ENCODE measurements around the gene G6PC1. TPM values are rescaled to one million over a fixed set of nuclear protein-coding genes. Genes with fewer than 3 reads are reported as not detected.

The G6PC1 gene
- total RNA-seq, 1 experiment from 2014 or later = 0.08 TPM

GRCh38 chr17:42857389-42857788 lies 43.2 kb upstream of the G6PC1 start:
- ChIA-PET CTCF (no interaction called here), POLR2A (interaction anchor here (0.5 kb wide), 1 partner anchor 132 kb away, joined by 3 read pairs; no protein-coding TSS in a partner anchor)
- no peaks in the 10 kb centered on the region for H3K9me3 ChIP-seq (ENCODE audit: control insufficient read depth, insufficient read depth, low read depth, low read length)
- H3K27ac ChIP-seq (ENCODE audit: low read length) = no peak overlapping the region
- H3K4me1 ChIP-seq (ENCODE audit: control insufficient read depth, insufficient read depth, low read length) = no peaks in the 10 kb centered on the region
- no peak for ATAC-seq
- no peaks in the 10 kb centered on the region for H3K27me3 ChIP-seq (ENCODE audit: control insufficient read depth, insufficient read depth, low read length)
- no peak for DNase-seq (ENCODE audit: low read depth, low spot score)
- no peak overlapping the region for H3K4me3 ChIP-seq (ENCODE audit: low read depth in 2 of 2, low read length in 2 of 2)
- in situ Hi-C loops (cut with HindIII; ENCODE audit: low pct_unique_long_range_greater_than_20kb, low sequenced_read_pairs) (no loop called here), intact Hi-C loops (cut with micrococcal nuclease; ENCODE audit: unreplicated experiment) (no loop called here)
- BruUV-seq (replicated peaks) = no TSS peak
- H3K36me3 ChIP-seq (ENCODE audit: control insufficient read depth, insufficient read depth, low read length) = no peaks in the 10 kb centered on the region
- TF ChIP-seq, protein P1, sequence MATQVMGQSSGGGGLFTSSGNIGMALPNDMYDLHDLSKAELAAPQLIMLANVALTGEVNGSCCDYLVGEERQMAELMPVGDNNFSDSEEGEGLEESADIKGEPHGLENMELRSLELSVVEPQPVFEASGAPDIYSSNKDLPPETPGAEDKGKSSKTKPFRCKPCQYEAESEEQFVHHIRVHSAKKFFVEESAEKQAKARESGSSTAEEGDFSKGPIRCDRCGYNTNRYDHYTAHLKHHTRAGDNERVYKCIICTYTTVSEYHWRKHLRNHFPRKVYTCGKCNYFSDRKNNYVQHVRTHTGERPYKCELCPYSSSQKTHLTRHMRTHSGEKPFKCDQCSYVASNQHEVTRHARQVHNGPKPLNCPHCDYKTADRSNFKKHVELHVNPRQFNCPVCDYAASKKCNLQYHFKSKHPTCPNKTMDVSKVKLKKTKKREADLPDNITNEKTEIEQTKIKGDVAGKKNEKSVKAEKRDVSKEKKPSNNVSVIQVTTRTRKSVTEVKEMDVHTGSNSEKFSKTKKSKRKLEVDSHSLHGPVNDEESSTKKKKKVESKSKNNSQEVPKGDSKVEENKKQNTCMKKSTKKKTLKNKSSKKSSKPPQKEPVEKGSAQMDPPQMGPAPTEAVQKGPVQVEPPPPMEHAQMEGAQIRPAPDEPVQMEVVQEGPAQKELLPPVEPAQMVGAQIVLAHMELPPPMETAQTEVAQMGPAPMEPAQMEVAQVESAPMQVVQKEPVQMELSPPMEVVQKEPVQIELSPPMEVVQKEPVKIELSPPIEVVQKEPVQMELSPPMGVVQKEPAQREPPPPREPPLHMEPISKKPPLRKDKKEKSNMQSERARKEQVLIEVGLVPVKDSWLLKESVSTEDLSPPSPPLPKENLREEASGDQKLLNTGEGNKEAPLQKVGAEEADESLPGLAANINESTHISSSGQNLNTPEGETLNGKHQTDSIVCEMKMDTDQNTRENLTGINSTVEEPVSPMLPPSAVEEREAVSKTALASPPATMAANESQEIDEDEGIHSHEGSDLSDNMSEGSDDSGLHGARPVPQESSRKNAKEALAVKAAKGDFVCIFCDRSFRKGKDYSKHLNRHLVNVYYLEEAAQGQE (IDR thresholded peaks at IDR 0.05; ENCODE audit: insufficient read depth in 1 of 2, low read depth in 2 of 2, low read length in 1 of 2) = no peak
- TF ChIP-seq SIN3A (IDR thresholded peaks at IDR 0.05; ENCODE audit: borderline replicate concordance, insufficient read depth, low read depth, low read length) = no peak
- no peak for TF ChIP-seq TCF7L2 (IDR thresholded peaks at IDR 0.05; ENCODE audit: low read depth, low read length)
- TF ChIP-seq, protein P2, sequence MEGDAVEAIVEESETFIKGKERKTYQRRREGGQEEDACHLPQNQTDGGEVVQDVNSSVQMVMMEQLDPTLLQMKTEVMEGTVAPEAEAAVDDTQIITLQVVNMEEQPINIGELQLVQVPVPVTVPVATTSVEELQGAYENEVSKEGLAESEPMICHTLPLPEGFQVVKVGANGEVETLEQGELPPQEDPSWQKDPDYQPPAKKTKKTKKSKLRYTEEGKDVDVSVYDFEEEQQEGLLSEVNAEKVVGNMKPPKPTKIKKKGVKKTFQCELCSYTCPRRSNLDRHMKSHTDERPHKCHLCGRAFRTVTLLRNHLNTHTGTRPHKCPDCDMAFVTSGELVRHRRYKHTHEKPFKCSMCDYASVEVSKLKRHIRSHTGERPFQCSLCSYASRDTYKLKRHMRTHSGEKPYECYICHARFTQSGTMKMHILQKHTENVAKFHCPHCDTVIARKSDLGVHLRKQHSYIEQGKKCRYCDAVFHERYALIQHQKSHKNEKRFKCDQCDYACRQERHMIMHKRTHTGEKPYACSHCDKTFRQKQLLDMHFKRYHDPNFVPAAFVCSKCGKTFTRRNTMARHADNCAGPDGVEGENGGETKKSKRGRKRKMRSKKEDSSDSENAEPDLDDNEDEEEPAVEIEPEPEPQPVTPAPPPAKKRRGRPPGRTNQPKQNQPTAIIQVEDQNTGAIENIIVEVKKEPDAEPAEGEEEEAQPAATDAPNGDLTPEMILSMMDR (IDR thresholded peaks at IDR 0.05) = no peak
- TF ChIP-seq POLR2AphosphoS5 (IDR thresholded peaks at IDR 0.05; ENCODE audit: low read depth, low read length) = no peak

- no peak for ATAC-seq
- BruUV-seq (replicated peaks) = no TSS peak
- POLR2A ChIA-PET = no interaction called here
Measured at GRCh38 chr17:42865638-42866094, 34.9 kb upstream of the G6PC1 start.

More at GRCh38 chr17:42865638-42866094, 34.9 kb upstream of the G6PC1 start:
- Histone ChIP-seq H3K4me3 (ENCODE audit: low read depth in 2 of 2, low read length in 2 of 2) (no peak overlapping the region), H3K4me1 (ENCODE audit: control insufficient read depth, insufficient read depth, low read length) (no peaks in the 10 kb centered on the region), H3K27me3 (ENCODE audit: control insufficient read depth, insufficient read depth, low read length) (no peaks in the 10 kb centered on the region), H3K36me3 (ENCODE audit: control insufficient read depth, insufficient read depth, low read length) (no peaks in the 10 kb centered on the region), H3K9me3 (ENCODE audit: control insufficient read depth, insufficient read depth, low read depth, low read length) (no peaks in the 10 kb centered on the region), H3K27ac (ENCODE audit: low read length) (no peak overlapping the region)
- DNase-seq (ENCODE audit: low read depth, low spot score) = no peak
- no peak for TF ChIP-seq TCF7L2 (IDR thresholded peaks at IDR 0.05; ENCODE audit: low read depth, low read length)
- TF ChIP-seq, protein P1 (IDR thresholded peaks at IDR 0.05; ENCODE audit: insufficient read depth in 1 of 2, low read depth in 2 of 2, low read length in 1 of 2) = no peak
- no peak for TF ChIP-seq SIN3A (IDR thresholded peaks at IDR 0.05; ENCODE audit: borderline replicate concordance, insufficient read depth, low read depth, low read length)
- no peak for TF ChIP-seq POLR2AphosphoS5 (IDR thresholded peaks at IDR 0.05; ENCODE audit: low read depth, low read length)
- TF ChIP-seq, protein P2 (IDR thresholded peaks at IDR 0.05) = no peak
- CTCF ChIA-PET = no interaction called here
- in situ Hi-C loops (cut with HindIII; ENCODE audit: low pct_unique_long_range_greater_than_20kb, low sequenced_read_pairs) = no loop called here
- intact Hi-C loops (cut with micrococcal nuclease; ENCODE audit: unreplicated experiment) = no loop called here

All from Panc1 (cell line).